Fibroblast of villous mesenchyme (primary cell): ENCODE measurements around the gene ARHGAP21. TPM values are rescaled to one million over a fixed set of nuclear protein-coding genes. Genes with fewer than 3 reads are reported as not detected.
"Not testable (repeated sequence)": the region's sequence is repeated elsewhere in the genome, so short reads cannot be mapped to it uniquely, and the experiment has no call there.

Experiments used
- DNase-seq: peaks from one replicate; pipeline ENCODE4 v3.0.0-alpha.2; 2010; ENCODE audit warnings: low read depth
- H3K4me3 ChIP-seq: 2 replicates; pipeline ENCODE4 v1.5.1; 2011; ENCODE audit warnings: low read depth, mild to moderate bottlenecking, low read length
- total RNA-seq: library from RNA; depleted of rRNA; stranded (reverse); fragments of >200 nt; gene quantifications from 2 replicates; pipeline ENCODE4 v1.2.3, GENCODE V29; 2012
- TF ChIP-seq, protein P1 (sequence below): IDR thresholded peaks from 2 replicates; pipeline ENCODE4 v1.5.1; 2012; ENCODE audit warnings: low read depth, mild to moderate bottlenecking, low read length; ENCODE audit not compliant: insufficient read depth

The ARHGAP21 gene
- total RNA-seq, result 117 and 136 TPM in 2 replicates

DNA sequence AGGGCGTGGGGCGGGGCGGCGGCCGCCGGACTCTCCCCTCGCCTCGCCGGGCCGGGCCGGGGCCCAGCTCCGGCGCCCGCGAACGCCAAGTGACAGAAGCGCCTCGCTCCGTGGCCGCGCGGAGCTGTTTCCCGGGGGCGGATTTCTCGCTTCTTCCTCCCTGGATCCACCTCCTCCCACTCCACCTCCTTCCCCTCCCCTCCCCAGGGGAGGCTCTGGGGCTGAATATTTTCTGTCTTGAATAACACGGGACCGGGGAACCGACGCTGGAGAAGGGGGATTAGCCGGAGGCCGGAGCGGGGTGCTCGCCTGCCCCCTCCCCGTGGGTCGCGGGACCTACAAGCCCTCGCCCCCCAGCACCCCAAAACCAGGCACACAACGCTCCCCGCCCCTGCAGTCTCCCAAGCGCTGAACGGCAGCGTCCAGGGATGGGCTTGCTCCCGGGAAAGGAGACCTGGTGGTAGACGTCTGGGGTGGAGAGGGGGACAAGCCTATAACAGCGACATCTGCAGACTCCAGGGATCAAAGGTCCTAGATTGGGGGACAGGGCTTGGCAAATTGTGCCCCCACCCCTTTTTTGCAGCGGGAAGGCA is at the start of gene ARHGAP21:
TSS of gene ARHGAP21 (minus strand) at position 100 of the 593 bp plus-strand sequence. CDS start 1,988 bp downstream, outside the sequence.
- TF ChIP-seq, protein P1, sequence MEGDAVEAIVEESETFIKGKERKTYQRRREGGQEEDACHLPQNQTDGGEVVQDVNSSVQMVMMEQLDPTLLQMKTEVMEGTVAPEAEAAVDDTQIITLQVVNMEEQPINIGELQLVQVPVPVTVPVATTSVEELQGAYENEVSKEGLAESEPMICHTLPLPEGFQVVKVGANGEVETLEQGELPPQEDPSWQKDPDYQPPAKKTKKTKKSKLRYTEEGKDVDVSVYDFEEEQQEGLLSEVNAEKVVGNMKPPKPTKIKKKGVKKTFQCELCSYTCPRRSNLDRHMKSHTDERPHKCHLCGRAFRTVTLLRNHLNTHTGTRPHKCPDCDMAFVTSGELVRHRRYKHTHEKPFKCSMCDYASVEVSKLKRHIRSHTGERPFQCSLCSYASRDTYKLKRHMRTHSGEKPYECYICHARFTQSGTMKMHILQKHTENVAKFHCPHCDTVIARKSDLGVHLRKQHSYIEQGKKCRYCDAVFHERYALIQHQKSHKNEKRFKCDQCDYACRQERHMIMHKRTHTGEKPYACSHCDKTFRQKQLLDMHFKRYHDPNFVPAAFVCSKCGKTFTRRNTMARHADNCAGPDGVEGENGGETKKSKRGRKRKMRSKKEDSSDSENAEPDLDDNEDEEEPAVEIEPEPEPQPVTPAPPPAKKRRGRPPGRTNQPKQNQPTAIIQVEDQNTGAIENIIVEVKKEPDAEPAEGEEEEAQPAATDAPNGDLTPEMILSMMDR, result peak; percentile 3
- H3K4me3 ChIP-seq, result peak within 1 kb of the TSS; percentile 88
- peak; percentile 78 for DNase-seq

GRCh38 chr10:24771943-24772694 is 48.4 kb upstream of the ARHGAP21 start:
- TF ChIP-seq, protein P1, result no peak
- DNase-seq, result no peak
- H3K4me3 ChIP-seq, result no peak overlapping the region

DNA sequence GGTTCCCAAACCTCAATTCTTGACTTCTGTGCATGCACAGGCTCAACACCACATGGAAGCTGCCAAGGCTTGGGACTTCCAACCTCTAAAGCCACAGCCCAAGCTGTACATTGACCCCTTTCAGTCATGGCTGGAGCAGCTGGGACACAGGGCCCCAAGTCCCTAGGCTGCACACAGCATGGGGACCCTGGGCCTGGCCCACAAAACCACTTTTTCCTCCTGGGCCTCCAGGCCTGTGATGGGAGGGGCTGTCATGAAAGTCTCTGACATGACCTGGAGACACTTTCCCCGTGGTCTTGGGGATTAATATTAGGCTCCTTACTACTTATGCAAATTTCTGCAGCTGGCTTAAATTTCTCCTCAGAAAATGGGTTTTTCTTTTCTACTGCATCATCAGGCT is 41.3 kb upstream of the ARHGAP21 start:
- DNase-seq, H3K4me3 ChIP-seq: not testable (repeated sequence)

- H3K4me3 ChIP-seq, result no peak overlapping the region
- DNase-seq, result no peak
- TF ChIP-seq, protein P1, result no peak
Measured at GRCh38 chr10:24762966-24763623, 39.4 kb upstream of the ARHGAP21 start.

- peak; percentile 72 for DNase-seq
- no peak overlapping the region for H3K4me3 ChIP-seq
- TF ChIP-seq, protein P1, result no peak
Measured at GRCh38 chr10:24762161-24762924, 38.7 kb upstream of the ARHGAP21 start.

GRCh38 chr10:24759672-24760071 is 36.0 kb upstream of the ARHGAP21 start:
- DNase-seq, result no peak
- H3K4me3 ChIP-seq, result no peak overlapping the region
- TF ChIP-seq, protein P1, result no peak

DNA sequence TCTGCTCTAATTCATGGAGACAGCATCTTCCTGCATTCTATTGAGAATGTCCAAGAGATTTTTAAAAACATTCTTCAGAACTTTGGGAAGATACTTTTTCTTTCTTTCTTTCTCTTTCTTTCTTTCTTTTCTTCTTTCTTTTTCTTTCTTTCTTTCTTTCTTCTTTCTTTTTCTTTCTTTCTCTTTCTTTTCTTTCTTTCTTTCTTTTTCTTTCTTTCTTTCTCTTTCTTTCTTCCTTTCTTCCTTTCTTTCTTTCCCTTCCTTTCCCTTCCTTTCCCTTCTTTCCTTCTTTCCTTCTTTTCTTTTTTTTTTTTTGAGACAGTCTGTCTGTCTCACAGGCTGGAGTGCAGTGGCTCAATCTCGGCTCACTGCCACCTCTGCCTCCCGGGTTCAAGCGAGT is 34.6 kb upstream of the ARHGAP21 start:
- DNase-seq, H3K4me3 ChIP-seq: not testable (repeated sequence)
